Tibial nerve (tissue), 3 donors: ENCODE results near the gene WWTR1.

ENCODE experiments used
- CTCF ChIP-seq, 5 experiments: fragments of 200-600 bp in 3 of 5; fragments of 450-650 bp in 2 of 5; sonication (generic) in 3 of 5; IDR thresholded peaks; one replicate each; pipeline ENCODE4 v1.5.1; 2016 to 2019; ENCODE audit warnings: antibody characterized with exemption in 5 of 5, mild to moderate bottlenecking in 3 of 5, moderate library complexity in 2 of 5
- POLR2A ChIP-seq, 2 donors: fragments of 450-650 bp; IDR thresholded peaks; one replicate each; pipeline ENCODE4 v1.6.1; 2017; ENCODE audit warnings: antibody characterized with exemption in 2 of 2, mild to moderate bottlenecking in 2 of 2, moderate library complexity in 2 of 2

- TF ChIP-seq CTCF (IDR thresholded peaks at IDR 0.05) = no peak
- TF ChIP-seq POLR2A (IDR thresholded peaks at IDR 0.05) = no peak
These were observed 30.4 kb upstream of the WWTR1 start for GRCh38 chr3:149688122-149688757.
